BJ (cell line): ENCODE results near the gene MAPRE2. TPM values are rescaled to one million over a fixed set of nuclear protein-coding genes. Genes with fewer than 3 reads are reported as not detected.

Source experiments
- CTCF ChIA-PET: fragments of 350-600 bp; formaldehyde crosslinking; extraction: SDS; loops from one replicate; lab custom pipeline; 2021; ENCODE audit warnings: antibody characterized with exemption, inconsistent platforms; lab: Yijun Ruan, JAX
- POLR2A ChIA-PET: fragments of 300-600 bp; sonication (Branson Sonifier 250); formaldehyde crosslinking; extraction: SDS; loops from one replicate; lab custom pipeline; 2021; ENCODE audit warnings: antibody characterized with exemption; lab: Charles Lee
- DNase-seq: peaks from one replicate; pipeline ENCODE4 v3.0.0-alpha.2; 2011; ENCODE audit warnings: low read depth
- H3K27me3 ChIP-seq: 2 replicates; pipeline ENCODE4 v1.6.0; 2011; ENCODE audit warnings: low read length; ENCODE audit not compliant: control insufficient read depth, insufficient read depth
- H3K36me3 ChIP-seq: 2 replicates; pipeline ENCODE4 v1.5.1; 2011; ENCODE audit warnings: low read length; ENCODE audit not compliant: control insufficient read depth, insufficient read depth
- H3K4me3 ChIP-seq: 2 replicates; pipeline ENCODE4 v1.5.1; 2011; ENCODE audit warnings: low read depth, mild to moderate bottlenecking, control low read depth, low read length
- polyA plus RNA-seq: library from polyadenylated mRNA; depleted of rRNA; stranded (reverse); fragments of >200 nt; gene quantifications from 2 replicates; pipeline ENCODE4 v1.2.3, GENCODE V29; 2011
- TF ChIP-seq, protein P1 (sequence below): IDR thresholded peaks from 2 replicates; pipeline ENCODE4 v1.5.1; 2011; ENCODE audit warnings: low read depth, mild to moderate bottlenecking, control low read depth, inconsistent platforms, low read length, moderate library complexity; ENCODE audit not compliant: insufficient read depth

The MAPRE2 gene
- polyA plus RNA-seq, 1 experiment: 23.8 TPM

DNA sequence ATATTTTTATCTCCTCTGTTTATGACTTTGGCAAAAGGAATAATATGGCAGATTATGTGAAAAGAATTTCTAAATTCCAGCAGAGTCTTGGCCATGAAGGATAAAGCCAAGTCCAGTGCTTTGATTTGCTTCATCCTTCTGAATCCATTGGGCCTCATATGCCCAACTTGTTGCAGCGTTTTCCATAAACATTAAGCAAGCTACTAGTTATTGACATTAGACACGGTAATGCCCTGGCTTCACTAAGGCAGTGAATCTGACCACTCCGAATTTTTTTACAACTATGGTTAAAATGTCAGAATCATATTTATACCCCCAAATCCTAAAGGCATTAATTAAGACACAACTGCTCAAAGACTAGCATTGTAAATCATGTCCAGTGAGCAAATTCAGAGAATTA lies 79.8 kb downstream of the MAPRE2 start:
- ChIA-PET POLR2A (no interaction called here), CTCF (no interaction called here)
- no peaks in the 10 kb centered on the region for H3K36me3 ChIP-seq
- TF ChIP-seq, protein P1, sequence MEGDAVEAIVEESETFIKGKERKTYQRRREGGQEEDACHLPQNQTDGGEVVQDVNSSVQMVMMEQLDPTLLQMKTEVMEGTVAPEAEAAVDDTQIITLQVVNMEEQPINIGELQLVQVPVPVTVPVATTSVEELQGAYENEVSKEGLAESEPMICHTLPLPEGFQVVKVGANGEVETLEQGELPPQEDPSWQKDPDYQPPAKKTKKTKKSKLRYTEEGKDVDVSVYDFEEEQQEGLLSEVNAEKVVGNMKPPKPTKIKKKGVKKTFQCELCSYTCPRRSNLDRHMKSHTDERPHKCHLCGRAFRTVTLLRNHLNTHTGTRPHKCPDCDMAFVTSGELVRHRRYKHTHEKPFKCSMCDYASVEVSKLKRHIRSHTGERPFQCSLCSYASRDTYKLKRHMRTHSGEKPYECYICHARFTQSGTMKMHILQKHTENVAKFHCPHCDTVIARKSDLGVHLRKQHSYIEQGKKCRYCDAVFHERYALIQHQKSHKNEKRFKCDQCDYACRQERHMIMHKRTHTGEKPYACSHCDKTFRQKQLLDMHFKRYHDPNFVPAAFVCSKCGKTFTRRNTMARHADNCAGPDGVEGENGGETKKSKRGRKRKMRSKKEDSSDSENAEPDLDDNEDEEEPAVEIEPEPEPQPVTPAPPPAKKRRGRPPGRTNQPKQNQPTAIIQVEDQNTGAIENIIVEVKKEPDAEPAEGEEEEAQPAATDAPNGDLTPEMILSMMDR: no peak
- H3K4me3 ChIP-seq: no peak overlapping the region
- no peaks in the 10 kb centered on the region for H3K27me3 ChIP-seq
- DNase-seq: no peak

DNA sequence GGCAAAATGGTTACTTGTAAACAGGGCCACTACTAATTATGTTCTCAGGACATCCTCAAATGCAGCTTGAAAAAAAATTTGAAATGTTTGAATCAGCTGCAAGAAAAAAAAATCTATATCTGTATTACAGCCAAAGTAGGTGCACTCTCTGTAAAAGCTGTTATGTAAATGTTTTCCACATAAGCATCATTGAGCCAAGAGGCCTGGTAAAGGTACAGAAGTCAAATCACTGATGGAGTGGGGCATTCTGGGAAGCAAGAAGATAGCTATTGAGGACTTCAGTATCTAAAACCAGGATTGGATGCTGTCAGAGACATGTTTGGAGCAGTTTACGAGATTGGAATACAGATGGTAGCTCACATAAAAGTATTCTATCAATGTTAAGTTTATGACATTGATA lies 80.3 kb downstream of the MAPRE2 start:
- CTCF ChIA-PET: no interaction called here
- Histone ChIP-seq H3K36me3 (no peaks in the 10 kb centered on the region), H3K4me3 (no peak overlapping the region), H3K27me3 (no peaks in the 10 kb centered on the region)
- DNase-seq: no peak
- POLR2A ChIA-PET: no interaction called here
- TF ChIP-seq, protein P1: no peak

DNA sequence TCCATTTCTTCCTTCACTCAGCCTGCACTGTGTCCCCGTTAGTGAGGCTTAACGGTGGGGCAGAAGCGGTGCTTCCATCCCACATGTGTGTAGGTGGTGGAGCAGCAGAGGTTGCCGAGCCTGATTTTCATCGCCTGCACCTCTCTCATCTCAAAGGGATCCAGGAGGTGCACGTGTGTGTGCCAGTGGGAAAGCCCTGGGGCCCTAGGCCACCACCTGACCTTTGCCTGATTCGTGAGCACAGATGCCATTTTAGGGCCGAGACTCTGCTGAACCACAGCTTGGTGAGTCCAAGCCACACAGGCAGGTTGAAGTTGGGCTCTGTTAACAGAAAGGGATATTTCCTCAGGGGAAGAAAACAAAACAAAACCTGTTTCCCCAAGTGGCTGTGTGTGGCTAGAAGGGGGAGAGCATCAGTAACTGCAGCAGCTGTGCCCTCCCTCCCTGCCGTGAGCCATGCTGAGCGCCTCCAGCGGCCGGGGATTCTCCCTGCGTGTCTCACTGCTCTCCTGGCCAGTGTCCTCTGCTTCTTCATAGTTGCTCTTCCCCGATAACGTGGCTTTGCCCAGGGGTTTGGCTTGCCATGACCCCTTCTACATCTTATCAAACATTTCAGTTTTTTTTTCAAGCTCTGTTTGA lies 81.5 kb downstream of the MAPRE2 start:
- Histone ChIP-seq H3K4me3 (no peak overlapping the region), H3K27me3 (no peaks in the 10 kb centered on the region), H3K36me3 (no peaks in the 10 kb centered on the region)
- CTCF ChIA-PET: no interaction called here
- POLR2A ChIA-PET: no interaction called here
- DNase-seq: no peak
- TF ChIP-seq, protein P1: no peak

DNA sequence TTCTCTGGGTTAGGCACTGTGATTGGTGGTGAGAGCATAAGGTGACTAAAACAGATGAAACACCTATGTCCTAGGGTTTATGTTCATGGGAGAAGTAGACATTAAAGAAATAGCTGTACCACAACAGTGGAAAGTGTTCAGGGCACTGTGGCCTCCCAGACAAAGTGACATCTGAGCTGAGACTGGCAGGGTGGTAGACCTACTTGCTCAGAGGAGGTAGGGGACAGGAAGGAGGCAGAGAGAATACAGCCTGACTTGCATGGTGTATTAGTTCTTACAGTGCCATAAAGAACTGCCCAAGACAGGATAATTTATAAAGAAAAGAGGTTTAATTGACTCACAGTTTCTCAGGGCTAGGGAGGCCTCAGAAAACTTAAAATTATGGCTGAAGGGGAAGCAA lies 82.6 kb downstream of the MAPRE2 start:
- no peak for DNase-seq
- TF ChIP-seq, protein P1: no peak
- no peaks in the 10 kb centered on the region for H3K27me3 ChIP-seq
- ChIA-PET CTCF (no interaction called here), POLR2A (no interaction called here)
- no peaks in the 10 kb centered on the region for H3K36me3 ChIP-seq
- H3K4me3 ChIP-seq: no peak overlapping the region

DNA sequence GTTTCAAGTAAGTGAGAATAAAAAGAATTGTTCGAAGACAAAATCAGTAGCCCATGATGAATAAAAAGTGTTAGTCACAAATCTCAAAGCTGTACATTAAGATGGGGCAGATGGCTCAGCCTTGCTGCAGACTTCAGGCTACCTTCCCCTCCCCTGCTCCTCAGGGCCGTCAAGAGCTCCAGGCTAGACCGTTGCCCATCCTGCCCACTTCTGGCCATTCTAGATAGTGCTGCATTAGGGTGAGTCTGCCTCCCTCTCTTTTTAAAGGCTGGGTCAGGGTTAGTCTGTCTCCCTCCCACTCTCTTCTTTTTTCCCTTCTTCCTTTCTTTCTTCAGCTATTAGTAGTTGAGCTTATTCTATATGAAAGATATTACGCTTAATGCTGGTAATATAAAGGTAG lies 86.0 kb downstream of the MAPRE2 start:
- no peak for DNase-seq
- Histone ChIP-seq H3K4me3 (no peak overlapping the region), H3K36me3 (no peaks in the 10 kb centered on the region), H3K27me3 (no peaks in the 10 kb centered on the region)
- TF ChIP-seq, protein P1: no peak
- CTCF ChIA-PET: interaction anchor here (0.9 to 1.9 kb wide), 8 partner anchors 9 to 124 kb away, joined by 3 to 8 read pairs (median 4); no protein-coding TSS in a partner anchor
- POLR2A ChIA-PET: no interaction called here
